HepG2 (cell line): Measurements from ENCODE around the gene ANKRD11. TPM values are rescaled to one million over a fixed set of nuclear protein-coding genes. Genes with fewer than 3 reads are reported as not detected.

Experiments
- ATAC-seq: fragments of 200-7000 bp; cut with Tn5 transposase; 3 replicates; pipeline ENCODE4 v1.9.1; 2020; ENCODE audit warnings: mild to moderate bottlenecking, moderate library complexity
- BruUV-seq: library from RNA; stranded (reverse); fragments of 400-500 nt; replicated peaks from 2 replicates; lab custom pipeline; 2021; lab: Mats Ljungman, UMichigan
- CTCF ChIA-PET: fragments of 300-600 bp; formaldehyde crosslinking; extraction: SDS; loops from one replicate; lab custom pipeline; 2021; ENCODE audit warnings: low total read pairs, inconsistent platforms, low intra/inter-chr PET ratio; lab: Yijun Ruan, JAX
- POLR2A ChIA-PET: fragments of 350-600 bp; sonication (Branson Sonifier 250); formaldehyde crosslinking; loops from one replicate; lab custom pipeline; 2020; ENCODE audit warnings: antibody characterized with exemption, inconsistent platforms; lab: Yijun Ruan, JAX
- DNase-seq: peaks from one replicate; pipeline ENCODE4 v3.0.0-alpha.2; 2015; ENCODE audit warnings: low spot score
- FAIRE-seq: peaks from 3 replicates; lab custom pipeline; 2011; peaks lifted over from hg19 to GRCh38; lab: Jason Lieb, UNC
- H2AFZ ChIP-seq: one replicate; pipeline ENCODE4 v1.6.1; 2011; ENCODE audit warnings: low read length, inconsistent platforms
- H3K27ac ChIP-seq: fragments of 300-600 bp; 3 replicates; pipeline ENCODE4 v1.8.0; 2011; ENCODE audit warnings: mixed run types, mild to moderate bottlenecking, mixed read lengths, low read length, inconsistent platforms; ENCODE audit not compliant: insufficient read depth; ENCODE audit errors: extremely low read length
- H3K27me3 ChIP-seq, 2 experiments: fragments of 200-600 bp in 1 of 2; 2 replicates in 1 of 2; 3 replicates in 1 of 2; pipeline versions ENCODE4 v1.6.0 to v1.8.0; 2011; ENCODE audit warnings: low read length in 2 of 2, mild to moderate bottlenecking in 2 of 2, moderate library complexity in 2 of 2, inconsistent platforms in 1 of 2; ENCODE audit not compliant: insufficient read depth in 2 of 2, control insufficient read depth in 1 of 2
- H3K36me3 ChIP-seq, 2 experiments: fragments of 200-600 bp in 1 of 2; replicated peaks in 1 of 2; 2 replicates in 1 of 2; 3 replicates in 1 of 2; pipeline versions ENCODE4 v1.5.1 to v1.8.0; 2011; ENCODE audit warnings: low read length in 2 of 2, inconsistent platforms in 1 of 2; ENCODE audit not compliant: insufficient read depth in 2 of 2, control insufficient read depth in 1 of 2
- H3K4me1 ChIP-seq: 2 replicates; pipeline ENCODE4 v1.5.1; 2012; ENCODE audit warnings: low read length, inconsistent platforms; ENCODE audit not compliant: insufficient read depth
- H3K4me2 ChIP-seq: 2 replicates; pipeline ENCODE4 v1.6.0; 2011; ENCODE audit warnings: low read depth, low read length, inconsistent platforms
- H3K4me3 ChIP-seq, 3 experiments: fragments of 200-600 bp in 1 of 3; sonication (generic), shearing (Covaris generic) in 1 of 3; replicated peaks in 1 of 3; 2 replicates each; pipeline ENCODE4 v1.5.1; 2011 to 2016; ENCODE audit warnings: low read length in 3 of 3, inconsistent platforms in 2 of 3, low read depth in 2 of 3, mild to moderate bottlenecking in 2 of 3, control low read depth in 1 of 3, mixed read lengths in 1 of 3; ENCODE audit not compliant: insufficient read depth in 1 of 3
- H3K79me2 ChIP-seq: one replicate; pipeline ENCODE4 v1.6.1; 2011; ENCODE audit warnings: low read length, inconsistent platforms; ENCODE audit not compliant: insufficient read depth
- H3K9ac ChIP-seq: 2 replicates; pipeline ENCODE4 v1.6.0; 2011; ENCODE audit warnings: mild to moderate bottlenecking, low read depth, low read length, inconsistent platforms; ENCODE audit not compliant: insufficient read depth
- H3K9me3 ChIP-seq: 2 replicates; pipeline ENCODE4 v1.5.1; 2012; ENCODE audit warnings: mild to moderate bottlenecking, low read length
- H4K20me1 ChIP-seq: 2 replicates; pipeline ENCODE4 v1.6.0; 2011; ENCODE audit warnings: inconsistent platforms, mild to moderate bottlenecking, low read length, moderate library complexity; ENCODE audit not compliant: insufficient read depth
- ATRX ChIP-seq: sonication (generic); formaldehyde crosslinking; IDR thresholded peaks from 2 replicates; pipeline ENCODE4 v1.4.0; 2020; ENCODE audit warnings: missing genetic modification reagents, borderline replicate concordance
- HMG20B ChIP-seq: conservative IDR thresholded peaks from 2 replicates; pipeline ENCODE4 v1.6.1; 2016; ENCODE audit warnings: missing genetic modification reagents, missing compliant biosample characterization
- PRPF4 ChIP-seq: fragments of 200-400 bp; formaldehyde crosslinking; IDR thresholded peaks from 2 replicates; pipeline ENCODE4 v1.6.1; 2016; ENCODE audit warnings: low read length, low read depth; ENCODE audit not compliant: poor library complexity, severe bottlenecking
- RBM22 ChIP-seq: fragments of 200-400 bp; formaldehyde crosslinking; optimal IDR thresholded peaks from 2 replicates; pipeline ENCODE3; 2017; ENCODE audit warnings: mild to moderate bottlenecking, low read length, moderate library complexity
- THAP8 ChIP-seq: sonication (generic); formaldehyde crosslinking; IDR thresholded peaks from 2 replicates; pipeline ENCODE4 v1.5.1; 2020; ENCODE audit warnings: missing genetic modification reagents, mild to moderate bottlenecking, borderline replicate concordance
- ZNF563 ChIP-seq: sonication (generic); formaldehyde crosslinking; IDR thresholded peaks from 2 replicates; pipeline ENCODE4 v1.8.0; 2022; ENCODE audit warnings: mild to moderate bottlenecking, moderate library complexity, missing genetic modification reagents
- ZNF644 ChIP-seq: IDR thresholded peaks from 2 replicates; pipeline ENCODE4 v1.6.1; 2016; ENCODE audit warnings: low read depth
- WGBS: methylation state at CpG from one replicate; pipeline ENCODE4 v1.1.6; 2017; ENCODE audit warnings: low lambda C conversion rate; 5-methylcytosine and 5-hydroxymethylcytosine counted together
- in situ Hi-C: cut with HindIII; loops from 2 replicates; pipeline ENCODE4 v1.10.0; 2017; ENCODE audit warnings: low pct_unique_long_range_greater_than_20kb; ENCODE audit not compliant: extremely low pct_ligation_motif_present
- intact Hi-C: fragments of 100-400 bp; cut with micrococcal nuclease; formaldehyde crosslinking; loops from one replicate; pipeline ENCODE4 v1.10.0; 2022; ENCODE audit not compliant: unreplicated experiment
- polyA plus RNA-seq, 8 experiments: library from polyadenylated mRNA; depleted of rRNA in 3 of 8; stranded (reverse) in 7 of 8; unstranded in 1 of 8; fragments of >200 nt; fragmentation: Illumina TruSeq in 4 of 8; extraction: Trizol in 4 of 8; gene quantifications; 2 replicates each; pipeline versions ENCODE4 v1.2.1 to v1.2.3, GENCODE V29; 2011 to 2016; ENCODE audit warnings: low read depth in 4 of 8, missing spikeins in 1 of 8, mixed read lengths in 1 of 8; ENCODE audit not compliant: insufficient read depth in 1 of 8
- total RNA-seq, 5 experiments: library from RNA; depleted of rRNA; stranded (reverse); fragments of >200 nt; fragmentation: Illumina TruSeq; extraction: Trizol; gene quantifications; 2 replicates each; pipeline ENCODE4 v1.2.3, GENCODE V29; 2016; ENCODE audit warnings: low read depth in 1 of 5
- TF ChIP-seq, protein P1 (sequence below): IDR thresholded peaks from 2 replicates; pipeline ENCODE4 v1.6.1; 2012; ENCODE audit warnings: low read length, improper control_type of control experiment

ANKRD11 gene
- total and polyA plus RNA-seq, 2 of the 13 experiments (the other 11 are each of a cell fraction or from before 2014, with no cell fraction given) = 21.4 to 38.4 TPM

- TF ChIP-seq ZNF644 (no peak), HMG20B (CRISPR knock-in tag) (no peak), ATRX (CRISPR knock-in tag) (no peak), THAP8 (CRISPR knock-in tag) (no peak), PRPF4 (no peak)
- TF ChIP-seq, protein P1, sequence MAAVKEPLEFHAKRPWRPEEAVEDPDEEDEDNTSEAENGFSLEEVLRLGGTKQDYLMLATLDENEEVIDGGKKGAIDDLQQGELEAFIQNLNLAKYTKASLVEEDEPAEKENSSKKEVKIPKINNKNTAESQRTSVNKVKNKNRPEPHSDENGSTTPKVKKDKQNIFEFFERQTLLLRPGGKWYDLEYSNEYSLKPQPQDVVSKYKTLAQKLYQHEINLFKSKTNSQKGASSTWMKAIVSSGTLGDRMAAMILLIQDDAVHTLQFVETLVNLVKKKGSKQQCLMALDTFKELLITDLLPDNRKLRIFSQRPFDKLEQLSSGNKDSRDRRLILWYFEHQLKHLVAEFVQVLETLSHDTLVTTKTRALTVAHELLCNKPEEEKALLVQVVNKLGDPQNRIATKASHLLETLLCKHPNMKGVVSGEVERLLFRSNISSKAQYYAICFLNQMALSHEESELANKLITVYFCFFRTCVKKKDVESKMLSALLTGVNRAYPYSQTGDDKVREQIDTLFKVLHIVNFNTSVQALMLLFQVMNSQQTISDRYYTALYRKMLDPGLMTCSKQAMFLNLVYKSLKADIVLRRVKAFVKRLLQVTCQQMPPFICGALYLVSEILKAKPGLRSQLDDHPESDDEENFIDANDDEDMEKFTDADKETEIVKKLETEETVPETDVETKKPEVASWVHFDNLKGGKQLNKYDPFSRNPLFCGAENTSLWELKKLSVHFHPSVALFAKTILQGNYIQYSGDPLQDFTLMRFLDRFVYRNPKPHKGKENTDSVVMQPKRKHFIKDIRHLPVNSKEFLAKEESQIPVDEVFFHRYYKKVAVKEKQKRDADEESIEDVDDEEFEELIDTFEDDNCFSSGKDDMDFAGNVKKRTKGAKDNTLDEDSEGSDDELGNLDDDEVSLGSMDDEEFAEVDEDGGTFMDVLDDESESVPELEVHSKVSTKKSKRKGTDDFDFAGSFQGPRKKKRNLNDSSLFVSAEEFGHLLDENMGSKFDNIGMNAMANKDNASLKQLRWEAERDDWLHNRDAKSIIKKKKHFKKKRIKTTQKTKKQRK = no peak
Measured at GRCh38 chr16:89426736-89427530, 63.4 kb downstream of the ANKRD11 start (continued).

DNA sequence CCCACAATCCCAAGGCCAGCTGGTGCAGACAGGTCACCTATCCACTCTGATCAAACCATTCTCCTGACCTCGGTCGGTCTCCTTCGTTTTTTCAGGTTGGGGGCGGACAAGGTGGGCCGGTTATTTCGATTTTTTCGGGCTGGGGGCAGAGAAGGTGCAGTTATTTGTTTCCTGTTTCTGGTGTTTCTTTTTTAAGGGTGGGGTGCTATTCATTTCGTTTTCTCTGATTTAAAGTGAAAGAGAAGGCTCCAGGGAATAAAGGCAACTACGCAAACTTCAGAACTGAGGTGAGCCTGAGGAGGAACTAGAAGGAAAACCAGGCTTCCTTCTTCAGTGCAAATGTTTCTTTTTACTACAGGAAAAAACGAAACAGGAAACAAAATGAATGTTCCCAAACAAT lies 64.8 kb downstream of the ANKRD11 start:
- TF ChIP-seq ZNF563 (CRISPR knock-in tag) (no peak), RBM22 (peak; percentile 33)
- TF ChIP-seq, all 625 proteins: peak for 1

More for the DNA sequence above, 64.8 kb downstream of the ANKRD11 start:
- no peaks in the 10 kb centered on the region for H3K9me3 ChIP-seq
- H3K9ac ChIP-seq = no peak overlapping the region
- intact Hi-C loops (no loop called here), in situ Hi-C loops (no loop called here)
- peaks cover 79% of the 10 kb centered on the region for H4K20me1 ChIP-seq
- POLR2A ChIA-PET = interaction anchor here (1.5 kb wide), 1 partner anchor 82 kb away, joined by 4 read pairs; the partner anchor contains the start of gene SPG7
- ATAC-seq (no peak), DNase-seq (no peak), FAIRE-seq (no peak)
- H3K4me2 ChIP-seq = no peak overlapping the region
- WGBS = 90% methylated on average over 10 of the region's 10 CpGs
- CTCF ChIA-PET = no interaction called here
- no TSS peak for BruUV-seq
- peaks cover 8 to 27% of the 10 kb centered on the region in 2 experiments; a peak in 4 of 5 replicates for H3K36me3 ChIP-seq
- H3K27me3 ChIP-seq = no peaks in the 10 kb centered on the region
- peaks cover 55% of the 10 kb centered on the region for H3K4me1 ChIP-seq
- H2AFZ ChIP-seq = no peak overlapping the region
- H3K27ac ChIP-seq = no peak overlapping the region
- peaks cover 77% of the 10 kb centered on the region for H3K79me2 ChIP-seq
- H3K4me3 ChIP-seq = no peak overlapping the region
